ENCODE results near the gene IMPG2.

IMPG2 gene

GRCh38 chr3:101189176-101189575 is 131.2 kb downstream of the IMPG2 start:
- no peaks in the 10 kb centered on the region for H3K9me3 ChIP-seq (ENCODE audit: severe bottlenecking)
- TF ChIP-seq CTCF (IDR thresholded peaks at IDR 0.05; ENCODE audit: low read depth, low read length), result no peak
- no peak overlapping the region for H3K4me3 ChIP-seq (ENCODE audit: low read depth, low read length)
- no peak for DNase-seq
- no peaks in the 10 kb centered on the region for H3K36me3 ChIP-seq
- no peaks in the 10 kb centered on the region for H3K27me3 ChIP-seq (ENCODE audit: insufficient read depth, low read depth, severe bottlenecking)
- no peak overlapping the region for H3K27ac ChIP-seq

DNA sequence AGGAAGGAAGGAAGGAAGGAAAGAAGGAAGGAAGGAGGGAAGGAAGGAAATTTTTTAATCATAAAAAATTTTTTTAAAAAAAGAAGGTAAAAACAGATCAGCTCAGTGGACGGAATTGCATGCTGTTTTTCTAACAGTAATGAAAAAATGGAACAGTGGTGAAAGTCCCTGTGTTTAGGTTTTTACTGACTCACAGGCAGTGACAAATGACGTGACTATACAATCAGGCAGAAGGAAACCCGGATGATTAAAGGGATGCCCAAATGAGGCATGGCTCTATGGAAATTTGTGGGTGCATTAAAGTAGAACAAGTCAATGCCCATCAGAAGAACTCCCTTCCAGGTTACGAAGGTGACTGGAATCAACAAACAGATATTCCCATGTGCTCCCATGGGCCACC is 135.0 kb downstream of the IMPG2 start:
- no peak overlapping the region for H3K4me3 ChIP-seq (ENCODE audit: low read depth, low read length)

GRCh38 chr3:101184111-101184510 is 136.3 kb downstream of the IMPG2 start:
- no peak for TF ChIP-seq CTCF (IDR thresholded peaks at IDR 0.05; ENCODE audit: low read depth, low read length)
- Histone ChIP-seq H3K27me3 (ENCODE audit: insufficient read depth, low read depth, severe bottlenecking) (no peaks in the 10 kb centered on the region), H3K36me3 (no peaks in the 10 kb centered on the region), H3K27ac (no peak overlapping the region), H3K4me3 (ENCODE audit: low read depth, low read length) (no peak overlapping the region), H3K9me3 (ENCODE audit: severe bottlenecking) (no peaks in the 10 kb centered on the region)
- no peak for DNase-seq

More for the DNA sequence above, 135.0 kb downstream of the IMPG2 start:
- Histone ChIP-seq H3K36me3 (no peaks in the 10 kb centered on the region), H3K27me3 (ENCODE audit: insufficient read depth, low read depth, severe bottlenecking) (no peaks in the 10 kb centered on the region), H3K27ac (no peak overlapping the region), H3K9me3 (ENCODE audit: severe bottlenecking) (no peaks in the 10 kb centered on the region)
- TF ChIP-seq CTCF (IDR thresholded peaks at IDR 0.05; ENCODE audit: low read depth, low read length), result no peak
- DNase-seq, result no peak

GRCh38 chr3:101183151-101183550 is 137.2 kb downstream of the IMPG2 start:
- DNase-seq, result no peak
- H3K27ac ChIP-seq, result no peak overlapping the region

DNA sequence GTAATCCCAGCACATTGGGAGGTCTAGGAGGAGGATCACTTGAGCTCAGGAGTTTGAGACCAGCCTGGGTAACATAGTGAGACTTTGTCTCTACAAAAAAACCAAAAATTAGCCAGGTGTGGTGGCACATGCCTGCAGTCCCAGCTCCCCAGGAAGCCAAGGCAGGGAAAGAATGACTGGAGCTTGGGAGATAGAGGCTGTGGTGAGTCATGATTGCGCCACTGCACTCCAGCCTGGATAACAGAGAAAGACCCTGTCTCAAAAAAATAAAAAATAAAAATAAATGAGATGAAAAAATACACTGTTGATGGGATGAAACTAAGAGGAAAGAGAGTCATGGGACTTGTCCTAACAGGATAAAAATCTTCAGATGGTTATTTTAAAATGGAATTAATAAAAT is 137.6 kb downstream of the IMPG2 start:
- no peak overlapping the region for H3K27ac ChIP-seq
- no peak for DNase-seq
- no peaks in the 10 kb centered on the region for H3K9me3 ChIP-seq (ENCODE audit: severe bottlenecking)
- H3K27me3 ChIP-seq (ENCODE audit: insufficient read depth, low read depth, severe bottlenecking), result no peaks in the 10 kb centered on the region
- H3K4me3 ChIP-seq (ENCODE audit: low read depth, low read length), result no peak overlapping the region
- TF ChIP-seq CTCF (IDR thresholded peaks at IDR 0.05; ENCODE audit: low read depth, low read length), result no peak
- H3K36me3 ChIP-seq, result no peaks in the 10 kb centered on the region

More at GRCh38 chr3:101183151-101183550, 137.2 kb downstream of the IMPG2 start:
- Histone ChIP-seq H3K4me3 (ENCODE audit: low read depth, low read length) (no peak overlapping the region), H3K27me3 (ENCODE audit: insufficient read depth, low read depth, severe bottlenecking) (no peaks in the 10 kb centered on the region), H3K36me3 (no peaks in the 10 kb centered on the region), H3K9me3 (ENCODE audit: severe bottlenecking) (no peaks in the 10 kb centered on the region)
- TF ChIP-seq CTCF (IDR thresholded peaks at IDR 0.05; ENCODE audit: low read depth, low read length), result no peak

DNA sequence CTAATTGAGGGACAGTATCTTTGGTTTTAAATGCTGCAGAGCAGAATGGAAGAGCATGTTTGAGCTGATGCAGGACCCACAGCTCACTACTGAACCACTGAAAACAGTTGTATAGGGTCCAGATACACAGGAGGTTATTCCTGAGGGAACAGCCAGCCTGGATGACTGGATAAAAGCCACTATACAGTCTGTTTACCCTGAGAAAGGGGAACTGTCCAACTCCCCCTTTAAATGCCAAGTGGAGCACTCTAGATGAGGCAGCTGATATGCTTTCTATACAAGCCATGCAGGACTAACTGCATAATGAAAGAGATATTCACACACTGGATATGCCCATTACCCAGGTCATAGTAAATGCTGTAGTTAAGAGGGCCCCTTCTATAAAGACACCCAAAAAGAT is 138.6 kb downstream of the IMPG2 start:
- no peaks in the 10 kb centered on the region for H3K9me3 ChIP-seq (ENCODE audit: severe bottlenecking)
- H3K4me3 ChIP-seq (ENCODE audit: low read depth, low read length), result no peak overlapping the region
- no peak for DNase-seq
- no peak for TF ChIP-seq CTCF (IDR thresholded peaks at IDR 0.05; ENCODE audit: low read depth, low read length)
- no peak overlapping the region for H3K27ac ChIP-seq
- no peaks in the 10 kb centered on the region for H3K27me3 ChIP-seq (ENCODE audit: insufficient read depth, low read depth, severe bottlenecking)
- H3K36me3 ChIP-seq, result no peaks in the 10 kb centered on the region
